ENCODE measurements around the gene PNMA8B.

PNMA8B gene

DNA sequence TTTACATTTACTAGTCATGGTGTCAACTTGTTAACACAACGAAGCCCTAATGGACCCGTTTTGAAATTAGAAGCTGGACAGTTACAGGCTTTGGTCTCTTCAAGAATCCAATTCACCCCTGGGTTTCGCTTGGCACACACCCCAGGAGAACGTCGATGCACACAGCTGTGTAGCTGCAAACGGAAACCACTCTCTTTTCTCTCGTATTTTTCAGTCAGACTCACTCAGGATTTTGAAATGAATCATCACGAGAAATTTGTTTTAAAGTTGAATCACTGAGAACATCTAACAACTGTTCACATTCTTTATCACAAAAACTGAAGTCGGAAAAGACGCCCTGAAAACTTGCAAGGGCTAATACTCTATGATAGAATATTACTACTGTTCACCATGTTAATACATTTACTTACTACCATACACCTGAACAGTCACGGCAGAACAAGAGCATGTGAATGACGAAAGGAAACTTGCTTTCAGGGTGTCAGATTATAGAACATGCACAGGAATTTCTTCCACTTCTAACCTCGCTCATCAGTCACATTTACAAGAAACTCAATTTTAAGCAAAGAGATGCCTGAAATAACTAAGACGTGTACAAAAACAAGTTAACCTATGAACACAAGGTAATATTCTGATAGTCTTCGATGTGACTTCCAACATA, 29.0 kb downstream of the PNMA8B start:
- H3K27ac ChIP-seq, result peak overlapping the region; percentile 40 to 70
- TF ChIP-seq, protein P1, sequence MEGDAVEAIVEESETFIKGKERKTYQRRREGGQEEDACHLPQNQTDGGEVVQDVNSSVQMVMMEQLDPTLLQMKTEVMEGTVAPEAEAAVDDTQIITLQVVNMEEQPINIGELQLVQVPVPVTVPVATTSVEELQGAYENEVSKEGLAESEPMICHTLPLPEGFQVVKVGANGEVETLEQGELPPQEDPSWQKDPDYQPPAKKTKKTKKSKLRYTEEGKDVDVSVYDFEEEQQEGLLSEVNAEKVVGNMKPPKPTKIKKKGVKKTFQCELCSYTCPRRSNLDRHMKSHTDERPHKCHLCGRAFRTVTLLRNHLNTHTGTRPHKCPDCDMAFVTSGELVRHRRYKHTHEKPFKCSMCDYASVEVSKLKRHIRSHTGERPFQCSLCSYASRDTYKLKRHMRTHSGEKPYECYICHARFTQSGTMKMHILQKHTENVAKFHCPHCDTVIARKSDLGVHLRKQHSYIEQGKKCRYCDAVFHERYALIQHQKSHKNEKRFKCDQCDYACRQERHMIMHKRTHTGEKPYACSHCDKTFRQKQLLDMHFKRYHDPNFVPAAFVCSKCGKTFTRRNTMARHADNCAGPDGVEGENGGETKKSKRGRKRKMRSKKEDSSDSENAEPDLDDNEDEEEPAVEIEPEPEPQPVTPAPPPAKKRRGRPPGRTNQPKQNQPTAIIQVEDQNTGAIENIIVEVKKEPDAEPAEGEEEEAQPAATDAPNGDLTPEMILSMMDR (IDR thresholded peaks at IDR 0.05), result no peak
- H3K4me3 ChIP-seq, result no peak overlapping the region
- DNase-seq (ENCODE audit: low spot score), result no peak

DNA sequence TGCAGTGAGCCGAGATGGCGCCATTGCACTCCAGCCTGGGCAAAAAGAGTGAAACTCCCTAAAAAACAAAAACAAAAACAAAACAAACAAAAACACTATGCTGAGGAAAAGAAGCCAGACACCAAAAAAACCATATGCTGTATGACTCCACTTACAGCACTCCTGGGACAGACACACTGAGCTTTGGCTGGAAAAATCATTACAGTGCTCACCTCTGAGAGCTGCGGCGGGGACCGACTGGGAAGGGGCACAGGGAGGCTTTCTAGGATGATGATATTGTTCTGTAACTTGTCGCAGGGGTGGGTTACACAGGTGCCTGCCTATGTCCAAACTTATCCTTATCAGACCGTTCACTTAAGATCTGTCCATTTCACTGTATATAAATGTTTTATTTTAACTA, 32.2 kb downstream of the PNMA8B start:
- TF ChIP-seq, protein P1 (IDR thresholded peaks at IDR 0.05), result no peak
- no peak for DNase-seq (ENCODE audit: low spot score)
- Histone ChIP-seq H3K4me3 (no peak overlapping the region), H3K27ac (no peak overlapping the region)

DNA sequence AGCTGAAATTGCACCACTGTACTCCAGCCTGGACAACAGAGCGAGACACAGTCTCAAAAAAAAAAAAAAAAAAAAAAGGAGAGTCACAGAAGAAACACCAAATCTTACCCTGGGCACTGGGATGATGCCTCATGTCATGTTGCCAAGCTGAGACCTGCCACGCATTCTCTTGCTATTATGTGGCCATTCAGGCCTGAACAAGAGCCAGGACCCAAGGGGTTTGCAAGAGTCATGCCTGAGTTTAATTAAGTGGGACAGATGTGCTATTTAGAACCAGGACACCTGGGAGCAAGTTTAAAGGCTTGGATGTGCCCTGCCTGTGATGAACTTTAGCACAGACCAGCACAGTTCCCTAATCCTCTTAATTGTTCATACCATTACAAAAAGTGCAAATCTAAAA, 34.1 kb downstream of the PNMA8B start:
- no peak for DNase-seq (ENCODE audit: low spot score)
- no peak overlapping the region for H3K27ac ChIP-seq
- TF ChIP-seq, protein P1 (IDR thresholded peaks at IDR 0.05), result no peak
- no peak overlapping the region for H3K4me3 ChIP-seq

DNA sequence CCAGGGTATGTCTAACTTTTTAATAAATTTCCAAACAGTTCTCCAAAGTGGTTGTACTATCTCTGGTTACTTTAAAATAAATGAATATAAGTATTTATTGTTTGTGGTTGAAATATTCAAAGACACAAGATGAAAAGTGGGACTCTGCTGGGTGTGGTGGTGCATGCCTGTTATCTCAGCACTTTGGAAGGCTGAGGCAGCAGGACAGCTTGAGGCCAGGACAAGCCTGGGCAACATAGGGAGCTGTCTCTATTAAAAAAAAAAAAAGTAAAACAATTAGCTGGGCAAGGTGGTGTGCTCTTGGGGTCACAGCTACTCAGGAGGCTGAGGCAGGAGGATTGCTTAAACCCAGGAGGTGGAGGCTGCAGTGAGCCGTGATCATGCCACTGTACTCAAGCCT, 34.7 kb downstream of the PNMA8B start:
- H3K4me3 ChIP-seq, result no peak overlapping the region
- TF ChIP-seq, protein P1 (IDR thresholded peaks at IDR 0.05), result no peak
- no peak for DNase-seq (ENCODE audit: low spot score)
- no peak overlapping the region for H3K27ac ChIP-seq

DNA sequence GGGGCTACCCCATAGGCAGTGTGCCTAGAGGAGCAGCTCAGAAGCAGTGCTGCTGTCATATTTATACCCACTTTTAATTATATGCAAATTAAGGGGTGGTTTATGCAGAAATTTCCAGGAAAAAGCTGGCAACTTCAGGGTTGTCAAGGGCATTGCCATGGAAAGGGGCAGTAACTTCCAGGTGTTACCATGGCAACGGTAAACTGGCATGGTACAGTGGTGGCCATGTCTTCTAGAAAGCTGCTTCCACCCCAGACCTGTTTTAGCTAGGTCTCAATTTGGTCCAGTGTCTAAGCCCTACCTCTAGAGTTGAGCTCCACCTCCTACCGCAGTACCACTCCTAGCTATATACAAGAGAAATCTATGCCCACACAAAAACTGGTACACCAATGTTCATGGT, 35.6 kb downstream of the PNMA8B start:
- DNase-seq (ENCODE audit: low spot score), result no peak
- TF ChIP-seq, protein P1 (IDR thresholded peaks at IDR 0.05), result no peak
- Histone ChIP-seq H3K4me3 (no peak overlapping the region), H3K27ac (no peak overlapping the region)

DNA sequence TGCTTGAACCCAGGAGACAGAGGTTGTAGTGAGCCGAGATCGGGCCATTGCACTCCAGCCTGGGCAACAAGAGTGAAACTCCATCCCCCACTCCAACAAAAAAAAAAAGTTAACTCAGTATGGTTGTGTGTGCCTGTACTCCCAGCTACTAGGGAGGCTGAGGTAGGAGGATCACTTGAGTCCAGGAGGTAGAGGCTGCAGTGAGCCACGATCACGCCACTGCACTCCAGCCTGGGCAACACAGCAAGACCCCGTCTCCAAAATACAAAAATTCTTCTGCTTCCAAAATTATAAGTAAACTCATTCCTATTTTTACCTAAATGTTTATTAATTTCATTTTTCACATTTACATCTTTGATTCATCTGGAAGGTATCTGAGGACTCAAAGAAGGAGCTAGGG, 38.7 kb downstream of the PNMA8B start:
- no peak for DNase-seq (ENCODE audit: low spot score)
- TF ChIP-seq, protein P1 (IDR thresholded peaks at IDR 0.05), result no peak
- Histone ChIP-seq H3K27ac (no peak overlapping the region), H3K4me3 (no peak overlapping the region)

DNA sequence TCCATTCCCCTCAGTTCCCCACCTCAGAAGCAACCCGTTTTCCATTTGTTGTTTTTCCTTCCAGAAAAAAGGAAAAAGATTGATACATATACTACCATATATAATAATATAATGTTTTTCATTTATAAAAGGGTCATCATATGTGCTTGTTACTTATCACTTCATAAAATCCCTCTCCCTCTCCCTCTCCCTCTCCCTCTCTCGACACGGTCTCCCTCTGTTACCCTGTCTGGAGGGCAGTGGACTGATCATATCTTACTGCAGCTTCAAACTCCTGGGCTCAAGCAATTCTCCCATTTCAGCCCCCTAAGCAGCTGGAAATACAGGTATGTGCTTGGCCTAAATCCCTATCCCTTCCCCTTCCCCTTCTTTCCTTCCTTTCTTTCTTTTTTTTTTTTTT, 41.4 kb downstream of the PNMA8B start:
- TF ChIP-seq, protein P1 (IDR thresholded peaks at IDR 0.05), result no peak
- H3K27ac ChIP-seq, result no peak overlapping the region
- no peak overlapping the region for H3K4me3 ChIP-seq
- no peak for DNase-seq (ENCODE audit: low spot score)

Data from coronary artery (tissue), 2 donors.